Measurements from ENCODE around the gene ZNF516.

ZNF516 gene

DNA sequence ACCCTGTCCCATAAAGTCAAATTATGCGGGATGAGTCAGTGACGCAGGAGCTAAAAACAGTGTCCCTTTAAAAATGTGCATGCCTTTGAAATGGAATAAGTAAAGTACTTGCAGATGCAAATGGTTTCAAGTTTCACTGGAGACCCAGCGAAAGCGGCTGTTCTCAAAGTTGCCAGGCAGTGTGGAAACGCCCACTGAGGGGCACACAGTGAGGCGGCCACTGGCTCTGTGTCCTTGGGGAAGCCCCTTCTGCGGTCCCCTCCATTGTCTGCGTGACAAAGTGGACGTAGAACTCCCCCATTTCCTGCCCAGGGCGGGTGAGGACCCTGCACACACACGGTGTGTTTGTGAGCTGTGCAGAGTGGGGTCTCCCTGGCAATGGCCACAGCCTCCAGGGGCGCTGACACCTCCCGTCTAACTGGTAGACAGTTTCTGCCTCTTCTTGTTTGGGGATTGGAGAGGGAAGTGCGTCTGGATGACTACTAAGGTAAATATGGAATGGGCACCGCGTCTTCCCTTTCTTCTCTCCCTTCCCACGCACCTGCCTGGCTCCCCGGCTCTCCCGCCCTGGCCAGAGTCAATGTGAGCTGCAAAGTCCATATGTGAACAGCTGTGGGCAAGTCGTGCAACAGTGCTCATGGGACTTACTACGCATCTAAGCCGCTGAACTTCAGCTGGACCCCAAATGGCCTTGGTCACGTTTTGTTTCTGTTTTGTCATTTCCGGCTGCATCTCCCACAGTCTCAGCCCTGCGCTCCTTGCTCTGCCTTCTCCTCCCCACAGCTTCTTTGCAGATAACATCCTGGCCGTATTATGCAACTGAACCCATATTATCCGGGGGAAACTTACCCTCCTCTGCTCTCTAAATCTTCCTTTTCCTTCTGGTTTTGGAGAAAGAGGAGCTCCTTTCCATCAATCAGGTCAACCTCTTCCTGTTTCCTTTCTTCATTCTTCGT lies 33.7 kb upstream of the ZNF516 start:
- Histone ChIP-seq H3K27ac (ENCODE audit: low read depth, low read length) (no peak overlapping the region), H3K4me3 (ENCODE audit: low read length) (no peak overlapping the region), H3K4me2 (ENCODE audit: low read length) (no peak overlapping the region)

DNA sequence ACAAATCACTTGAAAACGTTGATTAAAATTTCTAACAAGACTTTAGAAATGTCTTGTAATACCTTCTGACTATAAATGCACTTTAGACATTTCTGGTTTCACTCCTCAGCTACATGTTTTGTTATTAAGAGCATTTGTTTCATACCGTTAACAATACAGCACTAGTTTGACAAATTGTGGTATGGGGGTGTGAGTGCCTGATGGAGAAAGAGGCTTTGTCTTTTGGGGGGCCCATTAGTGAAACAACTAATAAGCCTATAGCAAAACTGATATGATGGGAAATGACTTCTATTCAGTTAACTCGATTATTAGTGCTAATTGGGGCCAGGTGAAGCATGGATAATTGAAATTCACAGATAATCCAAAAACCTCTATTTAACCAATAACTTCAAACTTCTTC lies 30.9 kb upstream of the ZNF516 start:
- Histone ChIP-seq H3K79me2 (ENCODE audit: control insufficient read depth, low read length) (no peaks in the 10 kb centered on the region), H3K27me3 (ENCODE audit: control insufficient read depth, low read length) (peaks cover 24% of the 10 kb centered on the region), H3K4me1 (ENCODE audit: control insufficient read depth, low read length) (no peaks in the 10 kb centered on the region), H3K9me2 (replicated peaks; ENCODE audit: control insufficient read depth, low read length) (no peaks in the 10 kb centered on the region), H4K20me1 (ENCODE audit: control insufficient read depth, insufficient read depth, low read depth, low read length) (no peaks in the 10 kb centered on the region), H3F3A (ENCODE audit: control insufficient read depth, insufficient read depth) (no peaks in the 10 kb centered on the region), H3K27ac (ENCODE audit: low read depth, low read length) (no peak overlapping the region), H3K4me2 (ENCODE audit: low read length) (no peak overlapping the region), H3K4me3 (ENCODE audit: low read length) (no peak overlapping the region), H3K36me3 (ENCODE audit: control insufficient read depth, low read length) (no peaks in the 10 kb centered on the region), H3K9me3 (ENCODE audit: control insufficient read depth, insufficient read depth, low read length) (no peaks in the 10 kb centered on the region)
- TF ChIP-seq, protein P1, sequence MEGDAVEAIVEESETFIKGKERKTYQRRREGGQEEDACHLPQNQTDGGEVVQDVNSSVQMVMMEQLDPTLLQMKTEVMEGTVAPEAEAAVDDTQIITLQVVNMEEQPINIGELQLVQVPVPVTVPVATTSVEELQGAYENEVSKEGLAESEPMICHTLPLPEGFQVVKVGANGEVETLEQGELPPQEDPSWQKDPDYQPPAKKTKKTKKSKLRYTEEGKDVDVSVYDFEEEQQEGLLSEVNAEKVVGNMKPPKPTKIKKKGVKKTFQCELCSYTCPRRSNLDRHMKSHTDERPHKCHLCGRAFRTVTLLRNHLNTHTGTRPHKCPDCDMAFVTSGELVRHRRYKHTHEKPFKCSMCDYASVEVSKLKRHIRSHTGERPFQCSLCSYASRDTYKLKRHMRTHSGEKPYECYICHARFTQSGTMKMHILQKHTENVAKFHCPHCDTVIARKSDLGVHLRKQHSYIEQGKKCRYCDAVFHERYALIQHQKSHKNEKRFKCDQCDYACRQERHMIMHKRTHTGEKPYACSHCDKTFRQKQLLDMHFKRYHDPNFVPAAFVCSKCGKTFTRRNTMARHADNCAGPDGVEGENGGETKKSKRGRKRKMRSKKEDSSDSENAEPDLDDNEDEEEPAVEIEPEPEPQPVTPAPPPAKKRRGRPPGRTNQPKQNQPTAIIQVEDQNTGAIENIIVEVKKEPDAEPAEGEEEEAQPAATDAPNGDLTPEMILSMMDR (IDR thresholded peaks at IDR 0.05; ENCODE audit: low read depth, low read length, poor library complexity, severe bottlenecking): no peak
- TF ChIP-seq EZH2phosphoT487 (IDR thresholded peaks at IDR 0.05; ENCODE audit: borderline replicate concordance, low read length): no peak

More for the DNA sequence above, 33.7 kb upstream of the ZNF516 start:
- Histone ChIP-seq H4K20me1 (ENCODE audit: control insufficient read depth, insufficient read depth, low read depth, low read length) (no peaks in the 10 kb centered on the region), H3K36me3 (ENCODE audit: control insufficient read depth, low read length) (no peaks in the 10 kb centered on the region), H3K9me2 (replicated peaks; ENCODE audit: control insufficient read depth, low read length) (no peaks in the 10 kb centered on the region), H3K79me2 (ENCODE audit: control insufficient read depth, low read length) (no peaks in the 10 kb centered on the region), H3K4me1 (ENCODE audit: control insufficient read depth, low read length) (no peaks in the 10 kb centered on the region), H3K9me3 (ENCODE audit: control insufficient read depth, insufficient read depth, low read length) (no peaks in the 10 kb centered on the region), H3K27me3 (ENCODE audit: control insufficient read depth, low read length) (peaks cover 22% of the 10 kb centered on the region), H3F3A (ENCODE audit: control insufficient read depth, insufficient read depth) (no peaks in the 10 kb centered on the region)
- no peak for TF ChIP-seq EZH2phosphoT487 (IDR thresholded peaks at IDR 0.05; ENCODE audit: borderline replicate concordance, low read length)
- TF ChIP-seq, protein P1 (IDR thresholded peaks at IDR 0.05; ENCODE audit: low read depth, low read length, poor library complexity, severe bottlenecking): no peak

DNA sequence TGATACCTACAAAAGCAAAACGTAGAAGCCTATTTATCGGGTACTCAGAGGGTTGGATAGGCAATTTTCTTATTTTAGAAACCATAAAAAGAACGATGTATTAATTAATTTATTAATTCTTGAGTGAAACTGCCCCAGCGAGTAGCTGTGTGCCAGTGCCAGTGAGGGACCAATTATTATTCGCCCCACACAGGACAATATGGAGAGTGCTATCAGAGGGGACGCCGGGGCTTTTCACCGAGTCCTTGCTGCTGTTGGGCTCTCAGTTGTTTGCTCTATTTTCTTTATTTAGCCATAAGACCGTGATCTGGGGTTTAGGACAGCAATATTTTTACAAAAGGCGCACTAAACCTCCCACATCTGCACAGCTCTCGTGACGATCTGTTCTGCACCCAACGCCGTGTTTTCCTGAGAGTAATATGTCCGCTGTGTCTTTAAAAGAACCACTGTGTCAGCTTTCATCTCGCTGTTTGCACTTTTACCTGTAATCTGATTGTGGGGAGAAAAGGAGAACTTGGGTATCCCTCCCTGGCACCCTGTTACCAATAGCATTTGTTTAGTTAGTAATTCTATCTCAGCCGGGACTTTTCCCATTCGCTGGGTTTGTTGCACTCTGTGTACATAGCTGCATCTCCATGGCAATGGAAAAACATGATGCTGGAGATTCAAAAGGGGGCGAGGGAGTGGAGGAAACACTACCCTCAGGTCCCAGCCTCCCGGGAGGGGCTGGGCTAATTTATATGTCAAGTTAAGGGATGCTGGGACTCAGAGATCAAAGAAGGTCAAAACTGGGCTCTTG lies 30.1 kb upstream of the ZNF516 start:
- H3K79me2 ChIP-seq (ENCODE audit: control insufficient read depth, low read length): no peaks in the 10 kb centered on the region
- no peak overlapping the region for H3K4me2 ChIP-seq (ENCODE audit: low read length)
- no peaks in the 10 kb centered on the region for H4K20me1 ChIP-seq (ENCODE audit: control insufficient read depth, insufficient read depth, low read depth, low read length)
- H3K4me3 ChIP-seq (ENCODE audit: low read length): no peak overlapping the region
- no peak for TF ChIP-seq EZH2phosphoT487 (IDR thresholded peaks at IDR 0.05; ENCODE audit: borderline replicate concordance, low read length)
- TF ChIP-seq, protein P1 (IDR thresholded peaks at IDR 0.05; ENCODE audit: low read depth, low read length, poor library complexity, severe bottlenecking): no peak
- H3K36me3 ChIP-seq (ENCODE audit: control insufficient read depth, low read length): no peaks in the 10 kb centered on the region
- no peaks in the 10 kb centered on the region for H3K4me1 ChIP-seq (ENCODE audit: control insufficient read depth, low read length)
- H3K27me3 ChIP-seq (ENCODE audit: control insufficient read depth, low read length): peaks cover 24% of the 10 kb centered on the region
- no peak overlapping the region for H3K27ac ChIP-seq (ENCODE audit: low read depth, low read length)
- no peaks in the 10 kb centered on the region for H3K9me3 ChIP-seq (ENCODE audit: control insufficient read depth, insufficient read depth, low read length)
- H3K9me2 ChIP-seq (replicated peaks; ENCODE audit: control insufficient read depth, low read length): no peaks in the 10 kb centered on the region
- no peaks in the 10 kb centered on the region for H3F3A ChIP-seq (ENCODE audit: control insufficient read depth, insufficient read depth)

Data from DOHH2 (cell line).